ENCODE measurements around the gene FNIP2. TPM values are rescaled to one million over a fixed set of nuclear protein-coding genes. Genes with fewer than 3 reads are reported as not detected.

Gene FNIP2
- total and polyA plus RNA-seq, 9 of the 15 experiments (the other 6 are each of a cell fraction or from before 2014, with no cell fraction given) = 1.7 to 15.5 (median 8.3) TPM

DNA sequence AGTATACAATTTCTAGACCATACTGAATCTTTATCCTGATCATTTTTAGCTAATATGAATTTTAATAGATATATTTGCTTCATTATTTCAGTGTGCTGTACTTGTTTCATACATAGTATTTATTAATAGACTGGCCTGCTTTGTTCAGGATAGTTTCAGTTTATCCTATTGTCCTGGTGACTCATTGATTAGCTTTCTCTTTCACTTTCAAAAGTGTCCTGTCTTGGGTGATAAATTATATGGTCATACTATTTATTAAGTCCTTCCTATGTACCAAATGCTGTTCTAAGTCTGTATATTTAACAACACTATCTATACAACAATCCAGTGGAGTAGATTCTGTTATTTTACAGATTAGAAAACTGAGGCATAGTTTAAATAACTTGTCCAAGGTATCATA is 180.3 kb downstream of the FNIP2 start:
- TF ChIP-seq CBX2 (IDR thresholded peaks at IDR 0.05; ENCODE audit: insufficient read depth, low read length, poor library complexity, severe bottlenecking) = no peak
- TF ChIP-seq MEIS2 (IDR thresholded peaks at IDR 0.05; ENCODE audit: partially characterized antibody) = peak; percentile 81
- TF ChIP-seq, protein P1, sequence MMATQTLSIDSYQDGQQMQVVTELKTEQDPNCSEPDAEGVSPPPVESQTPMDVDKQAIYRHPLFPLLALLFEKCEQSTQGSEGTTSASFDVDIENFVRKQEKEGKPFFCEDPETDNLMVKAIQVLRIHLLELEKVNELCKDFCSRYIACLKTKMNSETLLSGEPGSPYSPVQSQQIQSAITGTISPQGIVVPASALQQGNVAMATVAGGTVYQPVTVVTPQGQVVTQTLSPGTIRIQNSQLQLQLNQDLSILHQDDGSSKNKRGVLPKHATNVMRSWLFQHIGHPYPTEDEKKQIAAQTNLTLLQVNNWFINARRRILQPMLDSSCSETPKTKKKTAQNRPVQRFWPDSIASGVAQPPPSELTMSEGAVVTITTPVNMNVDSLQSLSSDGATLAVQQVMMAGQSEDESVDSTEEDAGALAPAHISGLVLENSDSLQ (IDR thresholded peaks at IDR 0.05) = peak; percentile 44; the same call in 1 of the 2 replicates
- TF ChIP-seq FOSL1 (tag; conservative IDR thresholded peaks at IDR 0.05) = peak; percentile 83
- TF ChIP-seq, protein P2, sequence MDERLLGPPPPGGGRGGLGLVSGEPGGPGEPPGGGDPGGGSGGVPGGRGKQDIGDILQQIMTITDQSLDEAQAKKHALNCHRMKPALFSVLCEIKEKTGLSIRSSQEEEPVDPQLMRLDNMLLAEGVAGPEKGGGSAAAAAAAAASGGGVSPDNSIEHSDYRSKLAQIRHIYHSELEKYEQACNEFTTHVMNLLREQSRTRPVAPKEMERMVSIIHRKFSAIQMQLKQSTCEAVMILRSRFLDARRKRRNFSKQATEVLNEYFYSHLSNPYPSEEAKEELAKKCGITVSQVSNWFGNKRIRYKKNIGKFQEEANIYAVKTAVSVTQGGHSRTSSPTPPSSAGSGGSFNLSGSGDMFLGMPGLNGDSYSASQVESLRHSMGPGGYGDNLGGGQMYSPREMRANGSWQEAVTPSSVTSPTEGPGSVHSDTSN (CRISPR knock-in tag; IDR thresholded peaks at IDR 0.05; ENCODE audit: low read depth) = no peak
- TF ChIP-seq, protein P2 (tag; conservative IDR thresholded peaks at IDR 0.05; ENCODE audit: low read depth) = peak; percentile 85
- TF ChIP-seq XRCC4 (IDR thresholded peaks at IDR 0.05; ENCODE audit: extremely low read depth, insufficient read depth, insufficient read length) = no peak
- TF ChIP-seq, protein P3, sequence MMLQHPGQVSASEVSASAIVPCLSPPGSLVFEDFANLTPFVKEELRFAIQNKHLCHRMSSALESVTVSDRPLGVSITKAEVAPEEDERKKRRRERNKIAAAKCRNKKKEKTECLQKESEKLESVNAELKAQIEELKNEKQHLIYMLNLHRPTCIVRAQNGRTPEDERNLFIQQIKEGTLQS (IDR thresholded peaks at IDR 0.05) = peak; percentile 71
- TF ChIP-seq, protein P3 (CRISPR knock-in tag; conservative IDR thresholded peaks at IDR 0.05) = no peak
- no peak for TF ChIP-seq ATF7 (IDR thresholded peaks at IDR 0.05)
- no peak for TF ChIP-seq RBM17 (IDR thresholded peaks at IDR 0.05; ENCODE audit: borderline replicate concordance, low read depth, low read length)
- TF ChIP-seq JUND (IDR thresholded peaks at IDR 0.05; ENCODE audit: borderline replicate concordance, low read depth, low read length) = peak; percentile 35; the same call in 1 of the 2 replicates
- peak; percentile 79 for TF ChIP-seq JUND (tag; IDR thresholded peaks at IDR 0.05; ENCODE audit: borderline replicate concordance, low read depth, low read length)
- no peak overlapping the region for H3K9ac ChIP-seq (ENCODE audit: insufficient read depth in 1 of 2, low read depth in 2 of 2, low read length in 2 of 2)
- intact Hi-C loops (cut with micrococcal nuclease) = no loop called here
- ChIA-PET POLR2A (interaction anchor here (0.6 to 1.2 kb wide), 3 partner anchors 12 to 335 kb away, joined by 3 to 4 read pairs (median 4); no protein-coding TSS in a partner anchor), CTCF (ENCODE audit: low intra/inter-chr PET ratio) (no interaction called here)
- 0 out of 2 replicates have a peak overlapping the region, but pooled peaks have one; percentile 28 for H2AFZ ChIP-seq (ENCODE audit: low read depth, low read length)
- H3K4me3 ChIP-seq = no peak overlapping the region
- H3K9me1 ChIP-seq (ENCODE audit: control insufficient read depth, insufficient read depth, low read length) = no peaks in the 10 kb centered on the region
- DNase-seq (ENCODE audit: extremely low read depth in 1 of 4, low spot score in 3 of 4) = no peak
- no peak for ATAC-seq
- FAIRE-seq = no peak
- H3K4me1 ChIP-seq (replicated peaks in 1 of 2; ENCODE audit: control insufficient read depth in 2 of 2, insufficient read depth in 2 of 2, low read length in 2 of 2) = no peaks in the 10 kb centered on the region; a peak in 1 of 5 replicates
- no peaks in the 10 kb centered on the region for H3K79me2 ChIP-seq (ENCODE audit: control insufficient read depth, insufficient read depth, low read length)
- BruUV-seq (replicated peaks) = no TSS peak
- no peak overlapping the region for H3K27ac ChIP-seq (ENCODE audit: extremely low read depth, low read depth, low read length)
- no peaks in the 10 kb centered on the region for H3K27me3 ChIP-seq (ENCODE audit: control insufficient read depth in 2 of 2, insufficient read depth in 2 of 2, low read length in 2 of 2)
- peaks cover 9% of the 10 kb centered on the region; the same call in 1 of the 2 replicates for H3K9me3 ChIP-seq (replicated peaks; ENCODE audit: control insufficient read depth, insufficient read depth, low read depth, low read length)
- in situ Hi-C loops (cut with MboI) = no loop called here
- no peaks in the 10 kb centered on the region for H4K20me1 ChIP-seq (replicated peaks; ENCODE audit: control insufficient read depth, insufficient read depth, low read length)
- no peak overlapping the region for H3K4me2 ChIP-seq (ENCODE audit: insufficient read depth, low read length)
- no peaks in the 10 kb centered on the region for H3K36me3 ChIP-seq (ENCODE audit: control insufficient read depth, insufficient read depth, low read length)

All from K562 (cell line).